Common myeloid progenitor, CD34-positive (primary cell): Measurements from ENCODE around the gene BAG5. TPM values are rescaled to one million over a fixed set of nuclear protein-coding genes. Genes with fewer than 3 reads are reported as not detected.
"Not testable (repeated sequence)": the region's sequence is repeated elsewhere in the genome, so short reads cannot be mapped to it uniquely, and the experiment has no call there.

ENCODE experiments used
- CTCF ChIA-PET: fragments of 350-600 bp; sonication (Branson Sonifier 250); formaldehyde crosslinking; loops from one replicate; lab custom pipeline; 2021; ENCODE audit warnings: antibody characterized with exemption; lab: Charles Lee
- POLR2A ChIA-PET: fragments of 350-600 bp; sonication (Branson Sonifier 250); formaldehyde crosslinking; loops from one replicate; lab custom pipeline; 2021; ENCODE audit warnings: antibody characterized with exemption; lab: Charles Lee
- DNase-seq, 3 donors: peaks; one replicate each; pipeline versions ENCODE4 v3.0.0 to v3.0.0-alpha.2; 2013
- H3K27ac ChIP-seq, 2 experiments: 1 replicate in 1 of 2; 2 replicates in 1 of 2; pipeline ENCODE4 v1.7.0; 2013; ENCODE audit warnings: inconsistent platforms in 2 of 2, low read length in 2 of 2, mild to moderate bottlenecking in 2 of 2, low read depth in 1 of 2, moderate library complexity in 1 of 2; ENCODE audit not compliant: severe bottlenecking in 2 of 2, insufficient read depth in 1 of 2, poor library complexity in 1 of 2
- H3K27me3 ChIP-seq, 5 experiments: replicated peaks in 2 of 5; 1 replicate in 3 of 5; 2 replicates in 2 of 5; pipeline versions ENCODE4 v1.6.1 to v1.7.0; 2013; ENCODE audit warnings: low read length in 4 of 5, mild to moderate bottlenecking in 2 of 5, moderate library complexity in 2 of 5, inconsistent platforms in 1 of 5; ENCODE audit not compliant: insufficient read depth in 5 of 5, control insufficient read depth in 4 of 5
- H3K36me3 ChIP-seq, 4 experiments: 1 replicate in 2 of 4; 2 replicates in 2 of 4; pipeline versions ENCODE4 v1.6.1 to v1.7.0; 2013; ENCODE audit warnings: low read length in 3 of 4, control low read depth in 1 of 4, mild to moderate bottlenecking in 1 of 4; ENCODE audit not compliant: control insufficient read depth in 4 of 4, insufficient read depth in 4 of 4
- H3K4me1 ChIP-seq, 4 experiments: 1 replicate in 3 of 4; 2 replicates in 1 of 4; pipeline versions ENCODE4 v1.6.1 to v1.7.1; 2013; ENCODE audit warnings: low read length in 3 of 4, mild to moderate bottlenecking in 3 of 4, control low read depth in 1 of 4, inconsistent platforms in 1 of 4, moderate library complexity in 1 of 4; ENCODE audit not compliant: control insufficient read depth in 4 of 4, insufficient read depth in 4 of 4; ENCODE audit errors: control extremely low read depth in 1 of 4
- H3K4me3 ChIP-seq, 7 experiments: 1 replicate in 4 of 7; 2 replicates in 3 of 7; pipeline versions ENCODE4 v1.5.1 to v1.7.0; 2013; ENCODE audit warnings: mild to moderate bottlenecking in 7 of 7, low read length in 6 of 7, moderate library complexity in 6 of 7, inconsistent platforms in 2 of 7, low read depth in 2 of 7, control low read depth in 1 of 7; ENCODE audit not compliant: insufficient read depth in 4 of 7, control insufficient read depth in 1 of 7; ENCODE audit errors: extremely low read depth in 1 of 7
- H3K9me3 ChIP-seq, 5 experiments: 1 replicate in 4 of 5; 2 replicates in 1 of 5; pipeline versions ENCODE4 v1.6.1 to v1.7.1; 2013; ENCODE audit warnings: low read length in 4 of 5, mild to moderate bottlenecking in 2 of 5, inconsistent platforms in 1 of 5, low read depth in 1 of 5, moderate library complexity in 1 of 5; ENCODE audit not compliant: control insufficient read depth in 4 of 5, insufficient read depth in 2 of 5; ENCODE audit errors: control extremely low read depth in 1 of 5
- WGBS: methylation state at CpG from one replicate; pipeline ENCODE4 v1.1.5; 2013; ENCODE audit not compliant: insufficient coverage; 5-methylcytosine and 5-hydroxymethylcytosine counted together
- polyA plus RNA-seq: library from polyadenylated mRNA; unstranded; fragments of 120-200 nt; gene quantifications from one replicate; pipeline ENCODE4 v1.2.1, GENCODE V29; 2013

Gene BAG5, protein sequence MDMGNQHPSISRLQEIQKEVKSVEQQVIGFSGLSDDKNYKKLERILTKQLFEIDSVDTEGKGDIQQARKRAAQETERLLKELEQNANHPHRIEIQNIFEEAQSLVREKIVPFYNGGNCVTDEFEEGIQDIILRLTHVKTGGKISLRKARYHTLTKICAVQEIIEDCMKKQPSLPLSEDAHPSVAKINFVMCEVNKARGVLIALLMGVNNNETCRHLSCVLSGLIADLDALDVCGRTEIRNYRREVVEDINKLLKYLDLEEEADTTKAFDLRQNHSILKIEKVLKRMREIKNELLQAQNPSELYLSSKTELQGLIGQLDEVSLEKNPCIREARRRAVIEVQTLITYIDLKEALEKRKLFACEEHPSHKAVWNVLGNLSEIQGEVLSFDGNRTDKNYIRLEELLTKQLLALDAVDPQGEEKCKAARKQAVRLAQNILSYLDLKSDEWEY
- 26.1 TPM for polyA plus RNA-seq

DNA sequence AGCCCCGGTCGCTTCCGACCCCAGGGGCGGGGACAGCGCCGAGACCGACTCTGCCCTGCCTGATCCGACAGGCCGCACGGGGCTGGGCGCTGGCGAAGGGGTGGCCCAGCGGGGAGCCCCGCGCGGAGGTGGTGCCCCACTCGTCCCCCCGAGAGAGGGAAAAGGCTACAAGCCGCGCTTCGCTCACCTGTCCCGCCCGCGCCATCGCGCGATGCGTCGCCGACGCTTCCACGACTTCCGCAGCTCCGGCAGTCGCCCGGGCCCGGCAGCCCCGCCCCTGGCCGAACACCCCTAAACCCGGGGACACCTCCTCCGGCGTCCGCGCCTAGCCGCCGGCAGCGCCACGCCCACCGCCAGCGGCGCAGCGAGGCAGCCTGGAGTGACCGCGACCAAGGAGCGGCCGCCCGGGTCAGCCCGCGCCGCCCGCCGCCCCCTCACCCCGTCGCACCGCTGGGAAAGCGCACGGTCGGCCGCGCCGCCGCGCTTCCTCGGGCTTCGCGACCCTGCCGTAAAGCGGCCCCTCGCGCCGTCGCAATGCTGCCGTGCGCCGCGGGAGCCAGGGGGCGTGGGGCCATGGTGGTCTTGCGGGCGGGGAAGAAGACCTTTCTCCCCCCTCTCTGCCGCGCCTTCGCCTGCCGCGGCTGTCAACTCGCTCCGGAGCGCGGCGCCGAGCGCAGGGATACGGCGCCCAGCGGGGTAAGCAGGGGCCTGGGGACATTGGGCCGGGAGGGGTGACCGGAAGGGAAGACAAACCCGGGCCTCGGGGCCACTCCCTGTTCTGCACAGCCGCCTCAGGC lies at the start of gene BAG5, which contains the start of gene COA8:
TSS of gene BAG5 (minus strand) at position 229 of the 797 bp plus-strand sequence. CDS start 1,493 bp downstream, outside the sequence.
TSS of gene COA8 (plus strand) at position 532 of the 797 bp plus-strand sequence. CDS start at position 574, 42 bp downstream.
- 0% methylated on average over 95 of the region's 109 CpGs for WGBS
- ChIA-PET CTCF (interaction anchor here (1.4 to 1.6 kb wide), 2 partner anchors 11 to 46 kb away, joined by 4 to 5 read pairs; no protein-coding TSS in a partner anchor), POLR2A (interaction anchor here (0.7 to 1.1 kb wide), 4 partner anchors 14 to 794 kb away, joined by 3 to 7 read pairs (median 3); no protein-coding TSS in a partner anchor)
- peak; percentile 88 to 95 (median 93) for DNase-seq
- Histone ChIP-seq H3K9me3 (no peaks in the 10 kb centered on the region), H3K27me3 (no peaks in the 10 kb centered on the region), H3K36me3 (peaks cover 2 to 30% (median 22%) of the 10 kb centered on the region in 4 experiments), H3K4me3 (peak within 1 kb of the TSS; percentile 66 to 99 (median 94)), H3K4me1 (peaks cover 11 to 30% (median 25%) of the 10 kb centered on the region in 4 experiments), H3K27ac (peak within 1 kb of the TSS; percentile 78 to 93)

DNA sequence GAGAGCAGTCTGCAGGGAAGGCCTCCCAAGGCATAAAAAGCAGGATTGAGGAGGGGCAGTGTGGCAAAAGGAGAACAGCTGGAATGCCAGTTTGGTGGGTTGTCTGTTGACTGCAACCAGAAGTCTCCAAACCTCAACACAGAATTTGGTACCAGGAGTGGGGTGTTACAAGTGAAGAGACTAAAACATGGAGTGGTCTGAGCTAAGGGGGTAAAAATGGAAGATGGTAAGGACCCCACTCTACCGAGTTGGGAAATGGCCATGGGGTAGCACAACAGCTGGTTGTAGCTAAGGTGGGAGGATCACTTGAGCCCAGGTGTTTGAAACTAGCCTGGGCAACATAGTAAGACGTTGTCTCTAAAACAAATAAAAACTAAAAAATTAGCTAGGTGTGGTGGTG lies 48.8 kb upstream of the BAG5 start:
- DNase-seq = no peak
- Histone ChIP-seq H3K4me1 (peaks cover 0 to 24% (median 23%) of the 10 kb centered on the region in 4 experiments), H3K4me3 (no peak overlapping the region), H3K9me3 (peaks cover 0 to 7% (median 5%) of the 10 kb centered on the region in 5 experiments), H3K27me3 (peaks cover 0 to 12% (median 0%) of the 10 kb centered on the region in 5 experiments), H3K27ac (no peak overlapping the region), H3K36me3 (no peaks in the 10 kb centered on the region)
- CTCF ChIA-PET = interaction anchor here (1.4 kb wide), 1 partner anchor 17 kb away, joined by 4 read pairs; no protein-coding TSS in a partner anchor
- POLR2A ChIA-PET = no interaction called here
- 100% methylated on average over 1 of the region's 2 CpGs for WGBS

DNA sequence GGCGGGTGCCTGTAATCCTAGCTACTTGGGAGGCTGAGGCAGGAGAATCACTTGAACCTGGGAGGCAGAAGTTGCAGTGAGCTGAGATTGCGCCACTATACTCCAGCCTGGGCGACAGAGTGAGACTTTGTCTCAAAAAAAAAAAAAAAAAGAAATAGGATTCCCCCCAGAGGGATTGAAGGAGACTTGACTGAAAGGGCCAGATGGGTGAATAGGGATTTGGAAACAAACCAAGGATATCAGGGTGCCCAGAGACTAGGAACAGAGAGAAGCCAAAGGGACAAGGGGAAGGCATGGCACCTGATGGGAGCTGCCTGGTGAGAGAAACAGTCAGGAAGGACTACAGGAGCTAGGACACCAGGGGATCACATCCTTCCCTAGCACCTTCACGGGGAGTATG lies 46.6 kb upstream of the BAG5 start:
- H3K27me3 ChIP-seq = peaks cover 0 to 12% (median 0%) of the 10 kb centered on the region in 5 experiments
- H3K36me3 ChIP-seq, H3K9me3 ChIP-seq, DNase-seq, H3K4me3 ChIP-seq, H3K27ac ChIP-seq, POLR2A ChIA-PET: not testable (repeated sequence)
- CTCF ChIA-PET = interaction anchor here (0.6 to 1.1 kb wide), 2 partner anchors 9 to 404 kb away, joined by 3 to 4 read pairs; no protein-coding TSS in a partner anchor
- H3K4me1 ChIP-seq = peaks cover 0 to 35% (median 25%) of the 10 kb centered on the region in 4 experiments
- 94% methylated on average over 2 of the region's 4 CpGs for WGBS

GRCh38 chr14:103607822-103608221 lies 45.4 kb upstream of the BAG5 start:
- Histone ChIP-seq H3K27ac (no peak overlapping the region), H3K4me3 (peak overlapping the region in 6 of 7 experiments; percentile 17 to 59 (median 53))

DNA sequence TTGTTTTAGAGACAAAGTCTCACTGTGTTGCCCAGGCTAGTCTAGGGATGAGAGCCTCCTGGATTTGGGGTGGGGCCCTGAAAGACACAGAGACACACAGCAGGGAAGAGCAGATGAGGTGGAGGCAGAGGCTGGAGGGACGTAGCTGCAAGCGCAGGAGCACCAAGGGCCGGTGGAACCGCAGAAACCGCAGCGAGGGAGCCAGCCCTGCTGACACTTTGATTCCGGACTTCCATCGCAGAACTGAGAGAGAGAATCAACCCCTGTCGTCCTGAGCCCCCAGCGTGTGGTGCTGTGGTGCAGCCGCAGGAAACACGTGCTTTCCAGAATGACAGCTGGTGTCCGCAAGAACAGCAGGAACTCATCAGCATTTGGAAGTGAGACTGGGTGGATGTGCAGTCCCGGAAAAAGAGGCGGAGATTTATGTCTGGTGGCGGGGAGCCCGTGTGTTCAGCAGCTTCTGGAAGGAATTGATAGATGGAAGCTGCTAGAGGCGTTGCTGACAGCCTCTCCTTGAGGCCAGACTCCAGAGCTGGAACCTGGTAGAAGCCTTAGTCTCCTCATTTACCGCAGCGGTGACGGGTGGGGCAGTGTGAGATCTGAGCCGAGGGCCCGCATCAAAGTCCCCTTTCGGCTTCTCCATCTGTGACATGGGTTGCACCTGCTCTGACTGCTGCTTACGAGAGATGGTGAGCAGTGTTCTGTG lies 44.7 kb upstream of the BAG5 start:
- ChIA-PET POLR2A (no interaction called here), CTCF (interaction anchor here (0.9 to 1.8 kb wide), 4 partner anchors 12 to 73 kb away, joined by 3 to 5 read pairs (median 4); no protein-coding TSS in a partner anchor)
- 0% methylated on average over 25 of the region's 25 CpGs for WGBS
- peak overlapping the region in 4 of 7 experiments; percentile 52 to 59 (median 56) for H3K4me3 ChIP-seq
- no peak overlapping the region for H3K27ac ChIP-seq
- peaks cover 0 to 7% (median 5%) of the 10 kb centered on the region in 5 experiments for H3K9me3 ChIP-seq
- H3K27me3 ChIP-seq = peaks cover 0 to 12% (median 0%) of the 10 kb centered on the region in 5 experiments
- no peaks in the 10 kb centered on the region for H3K36me3 ChIP-seq
- peak; percentile 76 to 92 (median 92) for DNase-seq
- H3K4me1 ChIP-seq = peaks cover 0 to 35% (median 25%) of the 10 kb centered on the region in 4 experiments

More at GRCh38 chr14:103607822-103608221, 45.4 kb upstream of the BAG5 start:
- 2% methylated on average over 15 of the region's 15 CpGs for WGBS
- Histone ChIP-seq H3K36me3 (no peaks in the 10 kb centered on the region), H3K4me1 (peaks cover 0 to 35% (median 25%) of the 10 kb centered on the region in 4 experiments), H3K27me3 (peaks cover 0 to 12% (median 0%) of the 10 kb centered on the region in 5 experiments), H3K9me3 (peaks cover 0 to 7% (median 5%) of the 10 kb centered on the region in 5 experiments)
- POLR2A ChIA-PET = no interaction called here
- DNase-seq = no peak
- CTCF ChIA-PET = interaction anchor here (0.9 to 1.8 kb wide), 2 partner anchors 11 to 36 kb away, joined by 3 to 5 read pairs; no protein-coding TSS in a partner anchor

DNA sequence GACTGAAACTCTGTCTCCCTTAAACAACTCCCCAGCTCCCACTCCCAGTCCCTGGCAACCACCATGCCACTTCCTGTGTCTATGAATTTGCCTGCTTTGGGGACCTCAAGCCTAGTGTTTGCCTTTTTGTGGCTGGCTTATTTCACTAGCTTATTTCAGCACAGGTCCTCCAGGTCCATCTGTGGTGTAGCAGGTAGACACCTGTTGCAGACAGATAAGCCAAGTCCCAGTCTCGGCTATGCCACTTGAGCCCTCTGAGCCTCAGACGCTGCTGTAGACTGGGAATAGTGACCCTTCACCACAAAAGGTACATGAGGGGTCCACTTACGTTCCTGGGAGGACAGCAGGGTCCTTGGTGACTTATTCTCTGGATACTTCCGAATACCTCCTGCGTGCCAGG lies 42.2 kb upstream of the BAG5 start:
- ChIA-PET POLR2A (interaction anchor here (0.9 kb wide), 1 partner anchor 31 kb away, joined by 3 read pairs; no protein-coding TSS in a partner anchor), CTCF (interaction anchor here (0.7 to 1.3 kb wide), 4 partner anchors 10 to 105 kb away, joined by 3 to 5 read pairs (median 3); no protein-coding TSS in a partner anchor)
- Histone ChIP-seq H3K36me3 (no peaks in the 10 kb centered on the region), H3K27me3 (peaks cover 0 to 12% (median 0%) of the 10 kb centered on the region in 5 experiments), H3K4me3 (no peak overlapping the region), H3K27ac (no peak overlapping the region), H3K9me3 (no peaks in the 10 kb centered on the region), H3K4me1 (peaks cover 0 to 35% (median 25%) of the 10 kb centered on the region in 4 experiments)
- WGBS = 91% methylated on average over 5 of the region's 5 CpGs
- no peak for DNase-seq
